K562 (cell line): Measurements from ENCODE around the gene PMVK.

Experiments used
- HNRNPL ChIP-seq: fragments of 200-400 bp; formaldehyde crosslinking; IDR thresholded peaks from 2 replicates; pipeline ENCODE4 v1.6.1; 2017; ENCODE audit warnings: low read depth, mild to moderate bottlenecking, low read length
- JUN ChIP-seq, 2 experiments: sonication (generic) in 1 of 2; formaldehyde crosslinking in 1 of 2; IDR thresholded peaks; 2 replicates each; pipeline versions ENCODE4 v1.6.1 to v1.8.0; 2012 to 2022; ENCODE audit warnings: borderline replicate concordance in 2 of 2, mild to moderate bottlenecking in 2 of 2, improper control_type of control experiment in 1 of 2, low read depth in 1 of 2, low read length in 1 of 2, missing genetic modification reagents in 1 of 2
- KHSRP ChIP-seq: fragments of 450-650 bp; IDR thresholded peaks from 2 replicates; pipeline ENCODE4 v1.6.1; 2017
- MCM7 ChIP-seq, 2 experiments: fragments of 450-650 bp; IDR thresholded peaks; 2 replicates each; pipeline ENCODE4 v1.6.1; 2016 to 2018
- TF ChIP-seq, protein P1 (sequence below): fragments of 250-450 bp; sonication (Bioruptor Pico); IDR thresholded peaks from 2 replicates; pipeline ENCODE4 v1.8.0; 2021; ENCODE audit warnings: mild to moderate bottlenecking, moderate library complexity
- TF ChIP-seq, protein P2 (sequence below): sonication (generic); formaldehyde crosslinking; IDR thresholded peaks from 2 replicates; pipeline ENCODE4 v1.8.1; 2023; ENCODE audit warnings: mild to moderate bottlenecking, missing genetic modification reagents
- TF ChIP-seq, protein P3 (sequence below): conservative IDR thresholded peaks from 2 replicates; pipeline ENCODE4 v1.6.1; 2011; ENCODE audit warnings: low read depth, mild to moderate bottlenecking, low read length; ENCODE audit not compliant: control insufficient read depth
- TF ChIP-seq, protein P4 (sequence below): sonication (generic); formaldehyde crosslinking; IDR thresholded peaks from 2 replicates; pipeline ENCODE4 v1.5.0; 2020; ENCODE audit warnings: missing genetic modification reagents

DNA sequence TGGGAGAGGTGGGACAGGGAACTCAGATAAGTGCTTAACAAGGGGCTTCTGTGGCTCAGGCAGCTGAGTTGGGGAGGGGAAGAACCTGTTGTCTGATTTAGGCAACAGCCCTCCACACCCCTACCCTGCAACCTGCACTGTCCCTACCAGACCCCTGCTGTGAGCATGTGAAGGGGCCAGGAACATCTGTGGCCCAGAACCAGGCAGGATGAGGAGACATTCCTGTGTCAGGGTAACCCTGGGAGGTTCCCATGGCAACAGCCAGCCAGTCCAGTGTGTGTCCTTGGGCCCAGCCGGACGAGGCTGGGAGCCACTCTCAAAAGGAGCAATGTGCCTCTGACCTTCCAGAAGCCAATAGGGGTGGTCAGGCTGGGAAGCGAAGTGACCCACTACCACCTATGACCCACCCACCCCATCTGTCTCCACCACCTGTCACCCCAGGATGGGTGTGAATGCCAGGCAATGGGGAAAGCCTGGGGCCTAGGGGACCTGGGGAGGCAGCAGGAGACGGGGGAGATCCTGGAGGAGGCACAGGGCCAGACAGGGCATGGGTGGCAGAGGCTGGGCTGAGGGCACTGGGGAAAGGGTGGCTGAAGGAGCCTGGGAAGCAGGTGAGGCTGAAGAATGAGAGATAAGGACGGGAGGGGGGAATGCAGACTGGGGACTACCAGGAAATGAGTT is 5.0 kb upstream of the PMVK start:
- TF ChIP-seq MCM7 (IDR thresholded peaks at IDR 0.05) (no peak), KHSRP (no peak), JUN (IDR thresholded peaks at IDR 0.05; ENCODE audit: borderline replicate concordance, low read depth, low read length) (no peak), JUN (CRISPR knock-in tag; IDR thresholded peaks at IDR 0.05; ENCODE audit: borderline replicate concordance) (no peak), HNRNPL (no peak)
- TF ChIP-seq, protein P1, sequence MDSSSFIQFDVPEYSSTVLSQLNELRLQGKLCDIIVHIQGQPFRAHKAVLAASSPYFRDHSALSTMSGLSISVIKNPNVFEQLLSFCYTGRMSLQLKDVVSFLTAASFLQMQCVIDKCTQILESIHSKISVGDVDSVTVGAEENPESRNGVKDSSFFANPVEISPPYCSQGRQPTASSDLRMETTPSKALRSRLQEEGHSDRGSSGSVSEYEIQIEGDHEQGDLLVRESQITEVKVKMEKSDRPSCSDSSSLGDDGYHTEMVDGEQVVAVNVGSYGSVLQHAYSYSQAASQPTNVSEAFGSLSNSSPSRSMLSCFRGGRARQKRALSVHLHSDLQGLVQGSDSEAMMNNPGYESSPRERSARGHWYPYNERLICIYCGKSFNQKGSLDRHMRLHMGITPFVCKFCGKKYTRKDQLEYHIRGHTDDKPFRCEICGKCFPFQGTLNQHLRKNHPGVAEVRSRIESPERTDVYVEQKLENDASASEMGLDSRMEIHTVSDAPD (CRISPR knock-in tag): no peak
- TF ChIP-seq, protein P2, sequence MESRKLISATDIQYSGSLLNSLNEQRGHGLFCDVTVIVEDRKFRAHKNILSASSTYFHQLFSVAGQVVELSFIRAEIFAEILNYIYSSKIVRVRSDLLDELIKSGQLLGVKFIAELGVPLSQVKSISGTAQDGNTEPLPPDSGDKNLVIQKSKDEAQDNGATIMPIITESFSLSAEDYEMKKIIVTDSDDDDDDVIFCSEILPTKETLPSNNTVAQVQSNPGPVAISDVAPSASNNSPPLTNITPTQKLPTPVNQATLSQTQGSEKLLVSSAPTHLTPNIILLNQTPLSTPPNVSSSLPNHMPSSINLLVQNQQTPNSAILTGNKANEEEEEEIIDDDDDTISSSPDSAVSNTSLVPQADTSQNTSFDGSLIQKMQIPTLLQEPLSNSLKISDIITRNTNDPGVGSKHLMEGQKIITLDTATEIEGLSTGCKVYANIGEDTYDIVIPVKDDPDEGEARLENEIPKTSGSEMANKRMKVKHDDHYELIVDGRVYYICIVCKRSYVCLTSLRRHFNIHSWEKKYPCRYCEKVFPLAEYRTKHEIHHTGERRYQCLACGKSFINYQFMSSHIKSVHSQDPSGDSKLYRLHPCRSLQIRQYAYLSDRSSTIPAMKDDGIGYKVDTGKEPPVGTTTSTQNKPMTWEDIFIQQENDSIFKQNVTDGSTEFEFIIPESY (CRISPR knock-in tag): no peak
- TF ChIP-seq, protein P3, sequence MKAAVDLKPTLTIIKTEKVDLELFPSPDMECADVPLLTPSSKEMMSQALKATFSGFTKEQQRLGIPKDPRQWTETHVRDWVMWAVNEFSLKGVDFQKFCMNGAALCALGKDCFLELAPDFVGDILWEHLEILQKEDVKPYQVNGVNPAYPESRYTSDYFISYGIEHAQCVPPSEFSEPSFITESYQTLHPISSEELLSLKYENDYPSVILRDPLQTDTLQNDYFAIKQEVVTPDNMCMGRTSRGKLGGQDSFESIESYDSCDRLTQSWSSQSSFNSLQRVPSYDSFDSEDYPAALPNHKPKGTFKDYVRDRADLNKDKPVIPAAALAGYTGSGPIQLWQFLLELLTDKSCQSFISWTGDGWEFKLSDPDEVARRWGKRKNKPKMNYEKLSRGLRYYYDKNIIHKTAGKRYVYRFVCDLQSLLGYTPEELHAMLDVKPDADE: no peak
- TF ChIP-seq, protein P4, sequence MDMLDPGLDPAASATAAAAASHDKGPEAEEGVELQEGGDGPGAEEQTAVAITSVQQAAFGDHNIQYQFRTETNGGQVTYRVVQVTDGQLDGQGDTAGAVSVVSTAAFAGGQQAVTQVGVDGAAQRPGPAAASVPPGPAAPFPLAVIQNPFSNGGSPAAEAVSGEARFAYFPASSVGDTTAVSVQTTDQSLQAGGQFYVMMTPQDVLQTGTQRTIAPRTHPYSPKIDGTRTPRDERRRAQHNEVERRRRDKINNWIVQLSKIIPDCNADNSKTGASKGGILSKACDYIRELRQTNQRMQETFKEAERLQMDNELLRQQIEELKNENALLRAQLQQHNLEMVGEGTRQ (CRISPR knock-in tag): no peak
